ENCODE data around the gene SPAG4.

The SPAG4 gene

GRCh38 chr20:35663516-35664465, 48.2 kb downstream of the SPAG4 start:
- FAIRE-seq (no peak), DNase-seq (ENCODE audit: insufficient read length, low spot score) (no peak)
- no peak for TF ChIP-seq CTCF (IDR thresholded peaks at IDR 0.05; ENCODE audit: insufficient read depth, missing control alignments)

GRCh38 chr20:35664466-35665206, 49.0 kb downstream of the SPAG4 start, which contains the start of the genes CPNE1 and RBM12:
TSS of gene CPNE1 (minus strand) at chr20:35664900. CDS start at chr20:35632923, 31,977 bp downstream.
TSS of gene RBM12 (minus strand) at chr20:35664900. CDS start at chr20:35655322, 9,578 bp downstream.
- FAIRE-seq: no peak
- no peak for TF ChIP-seq CTCF (IDR thresholded peaks at IDR 0.05; ENCODE audit: insufficient read depth, missing control alignments)
- DNase-seq (ENCODE audit: insufficient read length, low spot score): peak; percentile 93

GRCh38 chr20:35665949-35666288, 50.3 kb downstream of the SPAG4 start:
- no peak for TF ChIP-seq CTCF (IDR thresholded peaks at IDR 0.05; ENCODE audit: insufficient read depth, missing control alignments)

GRCh38 chr20:35669221-35669620, 53.6 kb downstream of the SPAG4 start:
- no peak for FAIRE-seq
- DNase-seq (ENCODE audit: insufficient read length, low spot score): no peak
- TF ChIP-seq CTCF (IDR thresholded peaks at IDR 0.05; ENCODE audit: insufficient read depth, missing control alignments): no peak

More at GRCh38 chr20:35665949-35666288, 50.3 kb downstream of the SPAG4 start:
- DNase-seq (ENCODE audit: insufficient read length, low spot score) (no peak), FAIRE-seq (no peak)

- TF ChIP-seq CTCF (IDR thresholded peaks at IDR 0.05; ENCODE audit: insufficient read depth, missing control alignments): no peak
- DNase-seq (ENCODE audit: insufficient read length, low spot score) (no peak), FAIRE-seq (no peak)
Observed at GRCh38 chr20:35669681-35670080, 54.1 kb downstream of the SPAG4 start.
